HepG2 (cell line): ENCODE results near the gene TMEM135. TPM values are rescaled to one million over a fixed set of nuclear protein-coding genes. Genes with fewer than 3 reads are reported as not detected.
"Not testable (repeated sequence)": the region's sequence is repeated elsewhere in the genome, so short reads cannot be mapped to it uniquely, and the experiment has no call there.

Experiments
- ATAC-seq: fragments of 200-7000 bp; cut with Tn5 transposase; 3 replicates; pipeline ENCODE4 v1.9.1; 2020; ENCODE audit warnings: mild to moderate bottlenecking, moderate library complexity
- BruUV-seq: library from RNA; stranded (reverse); fragments of 400-500 nt; replicated peaks from 2 replicates; lab custom pipeline; 2021; lab: Mats Ljungman, UMichigan
- CTCF ChIA-PET: fragments of 300-600 bp; formaldehyde crosslinking; extraction: SDS; loops from one replicate; lab custom pipeline; 2021; ENCODE audit warnings: low total read pairs, inconsistent platforms, low intra/inter-chr PET ratio; lab: Yijun Ruan, JAX
- POLR2A ChIA-PET: fragments of 350-600 bp; sonication (Branson Sonifier 250); formaldehyde crosslinking; loops from one replicate; lab custom pipeline; 2020; ENCODE audit warnings: antibody characterized with exemption, inconsistent platforms; lab: Yijun Ruan, JAX
- DNase-seq: peaks from one replicate; pipeline ENCODE4 v3.0.0-alpha.2; 2015; ENCODE audit warnings: low spot score
- FAIRE-seq: peaks from 3 replicates; lab custom pipeline; 2011; peaks lifted over from hg19 to GRCh38; lab: Jason Lieb, UNC
- H2AFZ ChIP-seq: one replicate; pipeline ENCODE4 v1.6.1; 2011; ENCODE audit warnings: low read length, inconsistent platforms
- H3K27ac ChIP-seq: fragments of 300-600 bp; 3 replicates; pipeline ENCODE4 v1.8.0; 2011; ENCODE audit warnings: mixed run types, mild to moderate bottlenecking, mixed read lengths, low read length, inconsistent platforms; ENCODE audit not compliant: insufficient read depth; ENCODE audit errors: extremely low read length
- H3K27me3 ChIP-seq, 2 experiments: fragments of 200-600 bp in 1 of 2; 2 replicates in 1 of 2; 3 replicates in 1 of 2; pipeline versions ENCODE4 v1.6.0 to v1.8.0; 2011; ENCODE audit warnings: low read length in 2 of 2, mild to moderate bottlenecking in 2 of 2, moderate library complexity in 2 of 2, inconsistent platforms in 1 of 2; ENCODE audit not compliant: insufficient read depth in 2 of 2, control insufficient read depth in 1 of 2
- H3K36me3 ChIP-seq, 2 experiments: fragments of 200-600 bp in 1 of 2; replicated peaks in 1 of 2; 2 replicates in 1 of 2; 3 replicates in 1 of 2; pipeline versions ENCODE4 v1.5.1 to v1.8.0; 2011; ENCODE audit warnings: low read length in 2 of 2, inconsistent platforms in 1 of 2; ENCODE audit not compliant: insufficient read depth in 2 of 2, control insufficient read depth in 1 of 2
- H3K4me1 ChIP-seq: 2 replicates; pipeline ENCODE4 v1.5.1; 2012; ENCODE audit warnings: low read length, inconsistent platforms; ENCODE audit not compliant: insufficient read depth
- H3K4me2 ChIP-seq: 2 replicates; pipeline ENCODE4 v1.6.0; 2011; ENCODE audit warnings: low read depth, low read length, inconsistent platforms
- H3K4me3 ChIP-seq, 3 experiments: fragments of 200-600 bp in 1 of 3; sonication (generic), shearing (Covaris generic) in 1 of 3; replicated peaks in 1 of 3; 2 replicates each; pipeline ENCODE4 v1.5.1; 2011 to 2016; ENCODE audit warnings: low read length in 3 of 3, inconsistent platforms in 2 of 3, low read depth in 2 of 3, mild to moderate bottlenecking in 2 of 3, control low read depth in 1 of 3, mixed read lengths in 1 of 3; ENCODE audit not compliant: insufficient read depth in 1 of 3
- H3K79me2 ChIP-seq: one replicate; pipeline ENCODE4 v1.6.1; 2011; ENCODE audit warnings: low read length, inconsistent platforms; ENCODE audit not compliant: insufficient read depth
- H3K9ac ChIP-seq: 2 replicates; pipeline ENCODE4 v1.6.0; 2011; ENCODE audit warnings: mild to moderate bottlenecking, low read depth, low read length, inconsistent platforms; ENCODE audit not compliant: insufficient read depth
- H3K9me3 ChIP-seq: 2 replicates; pipeline ENCODE4 v1.5.1; 2012; ENCODE audit warnings: mild to moderate bottlenecking, low read length
- H4K20me1 ChIP-seq: 2 replicates; pipeline ENCODE4 v1.6.0; 2011; ENCODE audit warnings: inconsistent platforms, mild to moderate bottlenecking, low read length, moderate library complexity; ENCODE audit not compliant: insufficient read depth
- CHD4 ChIP-seq: fragments of 200-600 bp; sonication (generic); IDR thresholded peaks from 2 replicates; pipeline ENCODE4 v1.7.0; 2017; ENCODE audit warnings: mild to moderate bottlenecking, low read length, borderline replicate concordance
- ETV6 ChIP-seq: sonication (generic); formaldehyde crosslinking; conservative IDR thresholded peaks from 2 replicates; pipeline ENCODE4 v1.4.0; 2020; ENCODE audit warnings: missing genetic modification reagents
- GABPA ChIP-seq, 2 experiments: IDR thresholded peaks; 2 replicates each; pipeline ENCODE4 v1.6.1; 2011 to 2016; ENCODE audit warnings: low read depth in 2 of 2, low read length in 1 of 2, missing biosample characterization in 1 of 2, missing genetic modification characterization in 1 of 2
- MYNN ChIP-seq: sonication (generic); formaldehyde crosslinking; IDR thresholded peaks from 2 replicates; pipeline ENCODE4 v1.4.0; 2020; ENCODE audit warnings: mild to moderate bottlenecking, low read depth, missing genetic modification reagents
- NR2F1 ChIP-seq, 2 experiments: fragments of 450-650 bp in 1 of 2; formaldehyde crosslinking in 1 of 2; IDR thresholded peaks; 2 replicates each; pipeline versions ENCODE4 v1.5.0 to v1.6.1; 2016 to 2020; ENCODE audit warnings: mild to moderate bottlenecking in 1 of 2, missing compliant biosample characterization in 1 of 2, missing genetic modification reagents in 1 of 2, moderate library complexity in 1 of 2
- SAFB2 ChIP-seq: sonication (generic); formaldehyde crosslinking; IDR thresholded peaks from 2 replicates; pipeline ENCODE4 v1.5.1; 2020; ENCODE audit warnings: missing genetic modification reagents, low read depth, mild to moderate bottlenecking, borderline replicate concordance
- SUZ12 ChIP-seq: fragments of 150-350 bp; IDR thresholded peaks from 2 replicates; pipeline ENCODE4 v1.6.1; 2014; ENCODE audit warnings: low read depth, low read length
- TBX2 ChIP-seq: sonication (generic); formaldehyde crosslinking; IDR thresholded peaks from 2 replicates; pipeline ENCODE4 v1.5.0; 2020; ENCODE audit warnings: missing genetic modification reagents, mild to moderate bottlenecking, borderline replicate concordance
- ZNF12 ChIP-seq: sonication (generic); formaldehyde crosslinking; IDR thresholded peaks from 2 replicates; pipeline ENCODE4 v1.5.0; 2020; ENCODE audit warnings: missing genetic modification reagents
- ZNF292 ChIP-seq: sonication (generic); formaldehyde crosslinking; IDR thresholded peaks from 2 replicates; pipeline ENCODE4 v1.8.1; 2022; ENCODE audit warnings: mild to moderate bottlenecking, low read depth, missing genetic modification reagents, borderline replicate concordance
- ZNF350 ChIP-seq: sonication (generic); formaldehyde crosslinking; IDR thresholded peaks from 2 replicates; pipeline ENCODE4 v1.4.0; 2020; ENCODE audit warnings: mild to moderate bottlenecking, low read depth, missing genetic modification reagents, borderline replicate concordance
- ZNF816 ChIP-seq: sonication (generic); formaldehyde crosslinking; IDR thresholded peaks from 2 replicates; pipeline ENCODE4 v1.8.0; 2022; ENCODE audit warnings: missing genetic modification reagents, mild to moderate bottlenecking, borderline replicate concordance
- WGBS: methylation state at CpG from one replicate; pipeline ENCODE4 v1.1.6; 2017; ENCODE audit warnings: low lambda C conversion rate; 5-methylcytosine and 5-hydroxymethylcytosine counted together
- in situ Hi-C: cut with HindIII; loops from 2 replicates; pipeline ENCODE4 v1.10.0; 2017; ENCODE audit warnings: low pct_unique_long_range_greater_than_20kb; ENCODE audit not compliant: extremely low pct_ligation_motif_present
- intact Hi-C: fragments of 100-400 bp; cut with micrococcal nuclease; formaldehyde crosslinking; loops from one replicate; pipeline ENCODE4 v1.10.0; 2022; ENCODE audit not compliant: unreplicated experiment
- polyA plus RNA-seq, 8 experiments: library from polyadenylated mRNA; depleted of rRNA in 3 of 8; stranded (reverse) in 7 of 8; unstranded in 1 of 8; fragments of >200 nt; fragmentation: Illumina TruSeq in 4 of 8; extraction: Trizol in 4 of 8; gene quantifications; 2 replicates each; pipeline versions ENCODE4 v1.2.1 to v1.2.3, GENCODE V29; 2011 to 2016; ENCODE audit warnings: low read depth in 4 of 8, missing spikeins in 1 of 8, mixed read lengths in 1 of 8; ENCODE audit not compliant: insufficient read depth in 1 of 8
- total RNA-seq, 5 experiments: library from RNA; depleted of rRNA; stranded (reverse); fragments of >200 nt; fragmentation: Illumina TruSeq; extraction: Trizol; gene quantifications; 2 replicates each; pipeline ENCODE4 v1.2.3, GENCODE V29; 2016; ENCODE audit warnings: low read depth in 1 of 5
- TF ChIP-seq, protein P1 (sequence below): sonication (generic); formaldehyde crosslinking; IDR thresholded peaks from 2 replicates; pipeline ENCODE4 v1.5.0; 2020; ENCODE audit warnings: mild to moderate bottlenecking, missing genetic modification reagents
- TF ChIP-seq, protein P2 (sequence below): sonication (generic); formaldehyde crosslinking; conservative IDR thresholded peaks from 2 replicates; pipeline ENCODE4 v1.4.0; 2020; ENCODE audit warnings: missing genetic modification reagents

The TMEM135 gene
- total and polyA plus RNA-seq, 2 of the 13 experiments (the other 11 are each of a cell fraction or from before 2014, with no cell fraction given), result 36.6 to 88.9 TPM

DNA sequence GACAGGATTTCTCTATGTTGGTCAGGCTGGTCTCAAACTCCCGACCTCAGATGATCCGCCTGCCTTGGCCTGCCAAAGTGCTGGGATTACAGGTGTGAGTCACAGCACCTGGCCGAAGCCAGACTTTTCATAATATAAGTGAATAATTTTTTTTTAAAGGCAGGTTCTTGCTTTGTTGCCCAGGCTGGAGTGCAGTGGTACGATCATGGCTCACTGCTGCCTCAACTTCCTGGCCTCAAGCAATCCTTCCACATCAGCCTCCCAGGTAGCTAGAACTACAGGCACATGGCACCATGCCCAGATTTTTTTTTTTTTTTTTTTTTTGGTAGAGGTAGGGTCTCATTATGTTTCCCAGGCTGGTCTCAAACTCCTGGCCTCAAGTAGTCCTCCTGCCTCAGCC lies 33.5 kb upstream of the TMEM135 start:
- H3K36me3 ChIP-seq, H3K27me3 ChIP-seq, H4K20me1 ChIP-seq, ATAC-seq, BruUV-seq, H3K9me3 ChIP-seq, CTCF ChIA-PET, H3K4me2 ChIP-seq, FAIRE-seq, H2AFZ ChIP-seq, H3K79me2 ChIP-seq, DNase-seq: not testable (repeated sequence)
- POLR2A ChIA-PET, result interaction anchor here (0.9 to 4.2 kb wide), 3 partner anchors 33 to 63 kb away, joined by 4 to 48 read pairs (median 37); partner anchors contain the start of genes FZD4 and TMEM135
- H3K27ac ChIP-seq, result peak overlapping the region; percentile 95
- peaks cover 81% of the 10 kb centered on the region for H3K4me1 ChIP-seq
- 0 out of 6 replicates have a peak overlapping the region, but pooled peaks of 1 of the 3 experiments have one; percentile 5 for H3K4me3 ChIP-seq
- 99% methylated on average over 4 of the region's 4 CpGs for WGBS
- intact Hi-C loops (loop anchor here (2.0 kb wide), 1 partner anchor 25 kb away; no protein-coding TSS in a partner anchor), in situ Hi-C loops (loop anchor here (5.0 kb wide), 1 partner anchor 33 kb away; the partner anchor contains the start of gene TMEM135)
- TF ChIP-seq, protein P1, sequence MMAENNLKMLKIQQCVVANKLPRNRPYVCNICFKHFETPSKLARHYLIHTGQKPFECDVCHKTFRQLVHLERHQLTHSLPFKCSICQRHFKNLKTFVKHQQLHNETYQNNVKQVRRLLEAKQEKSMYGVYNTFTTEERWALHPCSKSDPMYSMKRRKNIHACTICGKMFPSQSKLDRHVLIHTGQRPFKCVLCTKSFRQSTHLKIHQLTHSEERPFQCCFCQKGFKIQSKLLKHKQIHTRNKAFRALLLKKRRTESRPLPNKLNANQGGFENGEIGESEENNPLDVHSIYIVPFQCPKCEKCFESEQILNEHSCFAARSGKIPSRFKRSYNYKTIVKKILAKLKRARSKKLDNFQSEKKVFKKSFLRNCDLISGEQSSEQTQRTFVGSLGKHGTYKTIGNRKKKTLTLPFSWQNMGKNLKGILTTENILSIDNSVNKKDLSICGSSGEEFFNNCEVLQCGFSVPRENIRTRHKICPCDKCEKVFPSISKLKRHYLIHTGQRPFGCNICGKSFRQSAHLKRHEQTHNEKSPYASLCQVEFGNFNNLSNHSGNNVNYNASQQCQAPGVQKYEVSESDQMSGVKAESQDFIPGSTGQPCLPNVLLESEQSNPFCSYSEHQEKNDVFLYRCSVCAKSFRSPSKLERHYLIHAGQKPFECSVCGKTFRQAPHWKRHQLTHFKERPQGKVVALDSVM (CRISPR knock-in tag), result peak; percentile 90
- 0 out of 2 replicates have a peak, but pooled peaks have one; percentile 3 for TF ChIP-seq ZNF350
- 0 out of 2 replicates have a peak, but pooled peaks have one; percentile 0 for TF ChIP-seq ZNF292 (CRISPR knock-in tag)
- 0 out of 2 replicates have a peak overlapping the region, but pooled peaks have one; percentile 61 for H3K9ac ChIP-seq

DNA sequence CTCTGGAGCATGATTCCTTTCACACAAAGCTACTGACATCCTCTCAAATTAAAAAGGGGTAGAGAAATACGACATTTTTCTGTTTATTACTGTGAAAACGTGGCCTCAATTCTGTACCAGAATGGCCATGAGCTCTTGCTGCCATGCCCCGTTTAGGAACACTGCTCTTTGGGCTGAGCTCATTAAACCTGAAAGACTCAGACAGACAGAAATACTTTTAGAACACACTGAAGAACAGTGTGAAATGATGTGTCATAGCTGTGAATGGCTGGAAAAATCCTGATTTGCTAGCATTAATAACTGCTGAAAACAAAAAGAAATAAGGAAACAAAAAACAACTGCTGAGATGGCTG lies 32.2 kb upstream of the TMEM135 start:
- Histone ChIP-seq H3K4me2 (peak overlapping the region; percentile 81), H3K27ac (peak overlapping the region; percentile 95), H3K9me3 (no peaks in the 10 kb centered on the region), H3K27me3 (no peaks in the 10 kb centered on the region), H4K20me1 (no peaks in the 10 kb centered on the region), H2AFZ (no peak overlapping the region), H3K79me2 (no peaks in the 10 kb centered on the region), H3K36me3 (no peaks in the 10 kb centered on the region), H3K4me1 (peaks cover 69% of the 10 kb centered on the region), H3K9ac (peak overlapping the region; percentile 65), H3K4me3 (peak overlapping the region in 2 of 3 experiments; percentile 42 to 43; a peak in 3 of 6 replicates)
- ATAC-seq (peak; percentile 69), DNase-seq (no peak), FAIRE-seq (no peak)
- intact Hi-C loops, result loop anchor here (1.0 to 5.0 kb wide), 4 partner anchors 27 to 92 kb away; partner anchors contain the start of gene TMEM135
- ChIA-PET POLR2A (interaction anchor here (0.8 to 4.2 kb wide), 12 partner anchors 10 to 65 kb away, joined by 3 to 48 read pairs (median 5); partner anchors contain the start of genes FZD4 and TMEM135), CTCF (no interaction called here)
- in situ Hi-C loops, result no loop called here
- WGBS, result 1% methylated on average over 3 of the region's 3 CpGs
- TSS peak; percentile 64 for BruUV-seq
- TF ChIP-seq SAFB2 (CRISPR knock-in tag) (no peak), NR2F1 (CRISPR knock-in tag; IDR thresholded peaks at IDR 0.05) (0 out of 4 replicates have a peak, but pooled peaks of 1 of the 2 experiments have one; percentile 1), CHD4 (peak; percentile 84; the same call in 1 of the 2 replicates), ZNF816 (CRISPR knock-in tag) (no peak), TBX2 (CRISPR knock-in tag) (0 out of 2 replicates have a peak, but pooled peaks have one; percentile 1), GABPA (IDR thresholded peaks at IDR 0.05; ENCODE audit: low read depth, low read length) (no peak), GABPA (CRISPR knock-in tag; IDR thresholded peaks at IDR 0.05; ENCODE audit: low read depth) (no peak), SUZ12 (no peak), ETV6 (CRISPR knock-in tag) (no peak), MYNN (CRISPR knock-in tag) (no peak), ZNF12 (CRISPR knock-in tag) (no peak)
- TF ChIP-seq, protein P2, sequence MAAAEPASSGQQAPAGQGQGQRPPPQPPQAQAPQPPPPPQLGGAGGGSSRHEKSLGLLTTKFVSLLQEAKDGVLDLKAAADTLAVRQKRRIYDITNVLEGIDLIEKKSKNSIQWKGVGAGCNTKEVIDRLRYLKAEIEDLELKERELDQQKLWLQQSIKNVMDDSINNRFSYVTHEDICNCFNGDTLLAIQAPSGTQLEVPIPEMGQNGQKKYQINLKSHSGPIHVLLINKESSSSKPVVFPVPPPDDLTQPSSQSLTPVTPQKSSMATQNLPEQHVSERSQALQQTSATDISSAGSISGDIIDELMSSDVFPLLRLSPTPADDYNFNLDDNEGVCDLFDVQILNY (CRISPR knock-in tag), result no peak
